LoVo (cell line): Measurements from ENCODE around the gene KDM3A.
"Not testable (repeated sequence)": the region's sequence is repeated elsewhere in the genome, so short reads cannot be mapped to it uniquely, and the experiment has no call there.

Source experiments
- DNase-seq: peaks from one replicate; pipeline ENCODE4 v3.0.0-alpha.2; 2016; ENCODE audit warnings: low spot score

Gene KDM3A

DNA sequence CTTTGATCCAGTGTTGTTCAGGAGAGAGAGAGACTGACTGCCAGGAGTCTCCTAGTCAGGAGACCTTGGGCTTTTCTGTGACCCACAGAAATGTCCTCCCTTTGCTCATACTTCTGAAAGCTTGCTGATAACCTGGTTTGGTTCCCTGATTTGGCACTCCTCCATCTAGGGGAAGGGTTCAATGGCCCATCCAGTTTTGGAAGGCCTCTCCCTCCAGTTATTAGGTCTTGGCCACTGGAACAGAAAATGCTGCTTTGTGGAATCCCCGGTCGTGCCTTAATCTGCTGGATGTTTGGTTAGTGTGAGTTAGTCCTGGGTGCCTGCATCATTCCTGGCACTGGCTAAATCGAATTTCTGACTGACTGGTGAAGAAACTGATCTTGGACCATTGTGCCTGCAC lies 35.7 kb downstream of the KDM3A start:
- no peak for DNase-seq

DNA sequence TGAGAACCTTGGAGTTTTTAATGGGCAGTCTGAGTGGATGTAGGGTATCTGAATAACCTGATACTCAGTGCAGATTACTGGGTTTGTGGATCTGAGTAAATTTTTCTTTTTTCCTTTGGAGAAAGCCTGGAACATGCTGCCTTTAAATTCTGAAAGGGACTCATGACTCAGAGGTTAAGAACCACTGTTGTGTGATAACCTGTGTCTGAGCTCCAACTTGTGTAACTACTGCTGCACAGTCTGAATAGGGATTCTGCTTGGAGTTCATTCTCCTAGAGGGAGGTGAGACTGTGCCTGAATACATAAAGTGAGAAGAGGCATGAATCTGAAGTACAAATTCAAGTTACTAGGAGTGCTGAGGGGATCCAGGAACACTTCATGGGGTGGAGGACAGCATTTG lies 36.2 kb downstream of the KDM3A start:
- no peak for DNase-seq

DNA sequence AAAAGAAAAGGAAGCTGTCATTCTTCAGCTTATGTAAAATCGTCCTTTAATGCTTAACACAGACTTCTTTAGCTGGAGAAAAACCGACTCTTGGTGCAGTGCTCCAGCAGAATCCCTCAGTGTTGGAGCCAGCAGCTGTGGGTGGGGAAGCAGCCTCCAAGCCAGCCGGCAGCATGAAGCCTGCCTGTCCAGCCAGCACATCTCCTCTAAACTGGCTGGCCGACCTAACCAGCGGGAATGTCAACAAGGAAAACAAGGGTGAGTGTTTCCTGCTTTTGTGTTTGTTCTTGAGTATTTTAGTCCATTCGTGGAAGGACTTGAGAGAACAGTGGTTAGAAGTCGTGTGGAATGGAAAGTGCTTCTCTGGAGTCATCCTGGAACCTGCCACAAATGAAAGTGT lies 38.9 kb downstream of the KDM3A start:
- DNase-seq, result no peak

DNA sequence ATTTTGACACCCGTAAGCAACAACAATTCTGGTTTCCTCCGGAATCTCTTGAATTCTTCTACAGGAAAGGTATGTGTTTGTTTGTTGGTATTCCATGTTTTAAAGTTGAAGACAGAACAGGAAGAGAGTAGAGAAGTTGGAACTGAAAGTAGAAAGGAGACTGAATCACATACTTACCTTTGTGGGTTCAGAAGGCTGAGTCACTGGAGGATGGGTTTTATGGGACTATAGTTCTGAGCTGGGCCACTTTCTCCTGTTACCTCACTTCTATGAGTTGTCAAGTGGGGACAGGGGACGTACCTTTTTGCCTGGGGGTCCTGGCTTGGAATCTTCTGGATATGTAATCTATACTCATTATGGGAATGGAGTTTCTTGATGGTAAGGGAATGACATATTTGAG lies 40.9 kb downstream of the KDM3A start:
- no peak for DNase-seq

GRCh38 chr2:86484385-86484784 lies 43.2 kb downstream of the KDM3A start:
- DNase-seq, result no peak

GRCh38 chr2:86485103-86485502 lies 43.9 kb downstream of the KDM3A start:
- no peak for DNase-seq

DNA sequence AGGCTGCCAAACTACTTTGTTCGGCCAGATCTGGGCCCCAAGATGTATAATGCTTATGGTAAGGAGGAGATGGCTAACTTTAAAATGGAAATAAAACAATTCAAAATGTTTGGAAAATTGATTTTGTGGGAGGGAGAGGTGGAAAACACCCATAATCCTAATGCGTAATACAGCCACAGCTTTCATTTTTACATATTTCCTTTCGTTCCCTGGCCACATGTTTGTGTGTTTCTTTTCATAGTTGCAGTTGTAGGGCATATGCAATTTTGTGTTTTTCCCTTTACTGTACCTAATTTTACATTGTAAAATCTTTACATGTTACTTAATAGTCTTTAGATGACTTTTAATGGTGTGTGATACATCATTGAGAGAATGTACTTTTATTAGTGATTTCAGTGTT lies 44.6 kb downstream of the KDM3A start:
- no peak for DNase-seq

GRCh38 chr2:86487062-86487461 lies 45.9 kb downstream of the KDM3A start:
- DNase-seq, result no peak

DNA sequence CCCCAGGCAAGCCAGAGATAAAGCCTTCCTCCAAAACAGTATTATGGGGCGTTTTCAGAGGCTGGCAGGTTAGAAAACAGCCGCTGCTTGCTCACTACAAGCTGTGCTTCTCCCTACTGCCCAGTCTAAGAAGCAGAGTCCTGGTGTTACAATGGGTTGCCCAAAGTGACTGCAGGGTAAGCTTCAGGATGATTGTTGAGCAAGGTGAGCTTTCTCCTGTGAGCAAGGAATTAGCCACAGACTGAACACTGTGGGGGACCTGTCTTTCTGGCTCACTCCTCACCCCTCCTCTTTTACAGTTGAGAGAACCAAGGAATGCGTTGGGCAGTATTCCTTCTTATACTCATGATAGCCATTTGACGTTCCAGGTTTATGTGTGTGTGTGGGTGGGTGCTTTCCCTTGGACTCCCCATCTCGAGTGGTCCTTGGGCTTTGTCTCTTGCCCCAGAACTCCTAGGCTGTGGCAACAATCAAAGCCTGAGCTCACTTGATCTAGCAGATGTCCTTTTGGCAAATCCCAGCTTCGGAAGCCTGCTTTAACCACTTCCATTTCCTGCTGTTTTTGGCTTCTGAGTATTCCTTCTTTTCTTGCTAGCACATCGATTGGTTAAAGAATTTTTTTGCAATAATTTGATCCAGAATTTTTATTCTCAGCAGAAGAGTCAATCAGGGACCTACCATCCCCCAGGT lies 47.5 kb downstream of the KDM3A start:
- DNase-seq, result no peak

DNA sequence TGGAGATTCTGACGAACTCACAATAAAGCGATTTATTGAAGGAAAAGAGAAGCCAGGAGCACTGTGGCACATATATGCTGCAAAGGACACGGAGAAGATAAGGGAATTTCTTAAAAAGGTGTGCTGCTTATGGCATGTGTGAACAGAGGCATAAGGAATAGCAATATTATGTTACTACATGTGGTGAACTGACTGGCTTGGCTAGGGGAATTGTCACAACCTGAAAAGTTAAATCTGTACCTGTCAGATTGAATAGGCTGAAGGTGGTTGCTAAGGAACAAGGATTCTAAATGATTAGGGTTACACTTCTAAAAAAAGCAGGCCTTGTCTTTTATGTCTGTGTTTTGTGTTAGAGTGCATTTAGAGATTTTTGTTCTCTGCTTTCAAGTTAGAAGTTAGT lies 48.4 kb downstream of the KDM3A start:
- DNase-seq, result no peak

DNA sequence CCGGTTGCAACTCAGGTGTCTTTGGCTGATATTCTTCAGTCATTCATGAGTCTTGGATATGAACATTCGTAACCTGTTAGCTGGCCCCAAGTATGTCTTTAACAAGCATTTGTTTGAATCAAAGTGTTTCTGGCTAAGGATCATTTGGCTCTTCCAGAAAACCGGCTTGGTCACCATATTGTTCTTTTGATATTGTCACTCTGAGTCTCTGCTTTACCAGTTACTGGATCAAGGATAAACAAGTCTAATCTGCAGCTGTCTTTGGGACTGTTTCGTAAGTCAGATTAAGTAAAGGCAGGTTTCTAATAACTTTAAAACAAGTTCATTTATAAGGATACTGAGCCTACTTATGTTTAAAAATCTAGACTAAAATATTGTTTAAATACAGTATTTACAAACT lies 49.1 kb downstream of the KDM3A start:
- DNase-seq, result no peak

DNA sequence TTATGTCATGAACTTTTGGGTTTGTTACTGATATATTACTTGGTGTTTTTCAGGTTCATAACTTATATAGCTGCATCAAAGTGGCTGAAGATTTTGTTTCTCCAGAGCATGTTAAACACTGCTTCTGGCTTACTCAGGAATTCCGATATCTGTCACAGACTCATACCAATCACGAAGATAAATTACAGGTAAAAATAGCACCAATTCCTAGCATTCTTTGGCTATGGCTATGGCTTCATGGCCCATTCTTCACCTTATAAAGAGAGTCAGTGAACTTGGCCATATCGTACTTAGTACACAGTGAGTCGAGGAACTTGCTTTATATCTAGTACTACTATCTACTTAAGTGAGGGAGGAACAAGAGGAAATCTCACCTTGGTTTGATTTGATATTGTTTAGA lies 49.9 kb downstream of the KDM3A start:
- DNase-seq, result no peak

DNA sequence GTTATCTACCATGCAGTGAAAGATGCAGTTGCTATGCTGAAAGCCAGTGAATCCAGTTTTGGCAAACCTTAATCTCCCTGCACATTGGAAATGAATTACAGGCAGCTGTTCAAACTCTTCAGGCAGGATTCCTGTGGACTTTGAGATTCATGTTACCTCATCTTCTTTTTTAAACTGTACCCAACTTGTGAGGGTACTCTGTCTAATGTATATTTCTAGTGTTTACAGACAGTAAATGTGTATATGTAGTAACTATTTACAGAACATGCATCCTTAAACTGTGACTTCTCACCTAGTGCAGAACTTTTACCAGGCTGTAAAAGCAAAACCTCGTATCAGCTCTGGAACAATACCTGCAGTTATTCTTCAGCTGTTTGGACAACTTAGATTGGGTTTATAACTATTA lies 50.9 kb downstream of the KDM3A start:
- no peak for DNase-seq

GRCh38 chr2:86496391-86496790 lies 55.2 kb downstream of the KDM3A start:
- DNase-seq, result not testable (repeated sequence)

DNA sequence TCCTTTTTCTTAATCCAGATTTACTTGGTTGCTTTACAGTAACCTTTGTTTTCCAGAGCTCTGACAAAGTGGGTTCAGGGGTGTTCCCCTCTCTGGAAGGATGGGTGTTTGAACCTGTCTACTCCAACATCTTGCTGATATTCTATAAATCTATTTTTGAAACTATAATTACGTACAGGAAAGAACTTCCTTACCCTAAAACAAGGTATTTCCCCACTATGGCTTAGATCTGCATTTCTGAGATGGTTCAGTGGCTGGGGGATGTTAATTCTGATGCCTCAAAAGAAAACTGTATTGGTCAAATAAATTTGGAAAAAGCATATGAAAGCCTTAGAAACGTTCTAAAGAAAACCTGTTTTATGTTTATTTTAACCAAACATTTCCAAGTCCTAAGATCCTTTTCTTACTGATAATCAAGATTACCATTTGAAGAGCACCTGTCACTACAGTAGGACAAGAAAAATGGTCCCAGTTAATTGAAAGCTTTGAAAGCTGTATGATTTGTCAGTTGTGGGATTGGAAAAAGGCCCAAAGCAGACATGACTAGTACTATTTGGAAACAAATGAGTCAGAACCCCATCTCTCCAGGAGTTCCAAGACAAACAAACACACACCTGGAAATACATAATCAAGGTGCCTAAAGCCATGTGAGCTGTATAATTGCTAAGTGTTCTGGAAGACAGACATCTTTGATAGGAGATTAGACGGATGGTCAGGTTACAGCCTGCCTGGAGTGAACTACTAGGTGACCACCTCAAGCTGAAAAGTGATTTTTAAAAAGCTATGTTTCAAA lies 57.5 kb downstream of the KDM3A start:
- DNase-seq, result no peak

DNA sequence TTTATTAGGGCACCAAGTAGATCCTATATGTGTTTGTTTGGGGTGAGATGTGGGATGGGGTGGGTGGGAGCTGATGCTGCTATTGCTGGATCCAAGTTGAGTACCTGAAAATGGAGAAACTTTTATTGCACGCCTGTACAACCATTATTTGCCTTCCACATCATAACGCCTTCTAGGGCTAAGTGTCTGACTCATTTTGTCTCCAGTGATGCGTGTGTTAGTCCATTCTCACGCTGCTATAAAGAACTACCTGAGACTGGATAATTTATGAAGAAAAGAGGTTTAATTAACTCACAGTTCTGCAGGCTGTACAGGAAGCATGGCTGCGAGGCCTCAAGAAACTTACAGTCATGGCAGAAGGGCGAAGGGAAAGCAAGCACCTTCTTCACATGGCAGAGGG lies 58.2 kb downstream of the KDM3A start:
- no peak for DNase-seq

DNA sequence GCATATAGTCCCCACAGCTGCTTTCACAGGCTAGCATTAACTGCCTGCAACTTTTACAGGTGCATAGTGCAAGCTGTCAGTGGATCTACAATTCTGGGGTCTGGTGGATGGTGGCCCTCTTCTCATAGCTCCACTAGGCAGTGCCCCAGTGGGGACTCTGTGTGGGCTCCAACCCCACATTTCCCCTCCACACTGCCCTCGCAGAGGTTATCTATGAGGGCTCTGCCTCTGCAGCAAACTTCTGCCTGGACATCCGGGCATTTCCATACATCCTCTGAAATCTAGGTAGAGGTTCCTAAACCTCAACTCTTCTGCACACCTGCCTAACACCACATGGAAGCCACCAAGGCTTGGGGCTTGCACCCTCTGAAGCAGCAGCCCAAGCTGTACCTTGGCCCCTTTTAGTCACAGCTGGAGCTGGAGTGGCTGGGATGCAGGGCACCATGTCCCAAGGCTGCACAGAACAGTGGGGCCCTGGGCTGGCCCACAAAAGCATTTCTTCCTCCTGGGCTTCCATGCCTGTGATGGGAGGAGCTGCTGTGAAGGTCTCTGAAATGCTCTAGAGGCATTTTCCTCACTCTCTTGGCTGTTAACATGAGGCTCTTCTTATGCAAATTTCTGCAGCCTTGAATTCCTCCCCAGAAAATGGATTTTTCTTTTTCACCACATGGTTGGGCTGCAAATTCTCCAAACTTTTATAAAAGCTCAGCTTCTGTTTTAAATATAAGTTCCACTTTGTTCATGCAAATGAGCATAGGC lies 59.3 kb downstream of the KDM3A start:
- DNase-seq, result no peak

DNA sequence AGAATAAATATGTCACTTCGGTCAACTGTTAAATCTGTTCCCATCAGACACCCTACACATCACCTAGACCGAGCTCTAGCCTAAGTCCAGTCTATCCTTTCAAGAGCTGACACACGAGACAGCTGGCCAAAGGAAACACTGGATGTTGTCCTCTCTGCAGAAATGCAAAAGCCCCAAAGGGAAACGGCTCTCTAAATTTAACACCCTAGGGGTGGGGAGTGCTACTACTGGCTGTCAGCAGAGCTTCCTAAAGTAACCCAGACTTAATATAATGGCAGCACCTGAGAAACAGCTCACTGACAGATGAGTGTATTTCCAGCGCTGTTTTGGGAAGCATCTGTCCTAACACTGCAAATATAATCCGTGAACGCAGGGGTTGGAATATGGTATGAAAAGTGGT lies 66.4 kb downstream of the KDM3A start:
- DNase-seq, result no peak

- no peak for DNase-seq
Observed at GRCh38 chr2:86510436-86510933, 69.3 kb downstream of the KDM3A start.

DNA sequence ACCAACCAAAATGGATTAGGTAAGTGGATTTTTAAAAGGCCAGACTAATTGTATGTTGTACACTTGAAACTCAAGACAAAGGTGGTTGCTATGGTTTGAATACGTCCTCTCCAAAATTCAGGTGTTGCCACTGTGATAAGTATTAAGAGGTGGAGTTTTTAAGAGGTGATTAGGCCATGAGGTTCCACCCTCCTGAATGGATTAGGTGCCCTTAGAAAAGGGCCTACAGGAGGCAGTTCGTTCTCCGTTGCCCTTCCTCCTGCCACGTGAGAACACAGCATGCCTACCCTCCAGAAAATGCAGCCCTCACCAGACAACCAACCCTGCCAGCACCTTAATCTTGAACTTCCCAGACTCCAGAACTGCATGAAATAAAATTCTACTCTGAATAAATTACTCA lies 70.9 kb downstream of the KDM3A start:
- no peak for DNase-seq

DNA sequence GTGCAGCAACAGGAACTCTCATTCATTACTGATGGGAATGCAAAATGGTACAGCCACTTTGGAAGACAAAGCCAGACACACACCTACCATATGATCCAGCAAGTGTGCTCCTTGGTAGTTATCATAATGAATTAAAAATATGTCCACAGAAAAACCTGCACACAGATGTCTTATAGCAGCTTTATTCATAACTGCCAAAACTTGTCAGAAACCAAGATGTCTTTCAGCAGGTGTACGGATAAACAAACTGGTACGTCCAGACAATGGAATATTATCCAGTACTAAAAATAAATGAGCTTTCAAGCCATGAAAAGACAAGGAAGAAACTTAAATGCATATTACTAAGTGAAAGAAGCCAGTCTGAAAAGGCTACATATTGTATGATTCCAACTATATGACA lies 71.7 kb downstream of the KDM3A start:
- DNase-seq, result no peak

GRCh38 chr2:86513948-86514660 lies 72.9 kb downstream of the KDM3A start:
- DNase-seq, result no peak
